Activated T-cell treated with anti-CD3 and anti-CD28 coated beads, Interleukin-2, amount 50 U/mL, for 4 hours (primary cell): Measurements from ENCODE around the gene SACS. TPM values are rescaled to one million over a fixed set of nuclear protein-coding genes. Genes with fewer than 3 reads are reported as not detected.
"Not testable (repeated sequence)": the region's sequence is repeated elsewhere in the genome, so short reads cannot be mapped to it uniquely, and the experiment has no call there.

Source experiments
- ATAC-seq, 2 donors: fragments of 200-7000 bp; cut with Tn5 transposase; one replicate each; pipeline ENCODE4 v1.10.0; 2021
- DNase-seq: peaks from one replicate; pipeline ENCODE4 v3.0.0-alpha.2; 2020
- H3K27me3 Mint-ChIP-seq: one replicate; pipeline ENCODE4 v1.8.0; 2021; ENCODE audit warnings: low read depth, mixed read lengths
- H3K36me3 Mint-ChIP-seq: one replicate; pipeline ENCODE4 v1.8.0; 2022; ENCODE audit warnings: mixed read lengths; ENCODE audit not compliant: insufficient read depth
- H3K4me1 Mint-ChIP-seq: one replicate; pipeline ENCODE4 v1.8.0; 2021; ENCODE audit warnings: low read depth, mixed read lengths
- H3K4me3 Mint-ChIP-seq: one replicate; pipeline ENCODE4 v1.8.0; 2021; ENCODE audit warnings: mild to moderate bottlenecking, moderate library complexity, mixed read lengths
- H3K9me3 Mint-ChIP-seq: one replicate; pipeline ENCODE4 v1.8.0; 2021; ENCODE audit warnings: mixed read lengths
- total RNA-seq, 3 donors: library from RNA; stranded (reverse); gene quantifications; one replicate each; pipeline ENCODE4 v1.2.1, GENCODE V29; 2021

SACS gene
- total RNA-seq, 3 donors from 2014 or later: 46.5 to 55.0 (median 51.5) TPM

DNA sequence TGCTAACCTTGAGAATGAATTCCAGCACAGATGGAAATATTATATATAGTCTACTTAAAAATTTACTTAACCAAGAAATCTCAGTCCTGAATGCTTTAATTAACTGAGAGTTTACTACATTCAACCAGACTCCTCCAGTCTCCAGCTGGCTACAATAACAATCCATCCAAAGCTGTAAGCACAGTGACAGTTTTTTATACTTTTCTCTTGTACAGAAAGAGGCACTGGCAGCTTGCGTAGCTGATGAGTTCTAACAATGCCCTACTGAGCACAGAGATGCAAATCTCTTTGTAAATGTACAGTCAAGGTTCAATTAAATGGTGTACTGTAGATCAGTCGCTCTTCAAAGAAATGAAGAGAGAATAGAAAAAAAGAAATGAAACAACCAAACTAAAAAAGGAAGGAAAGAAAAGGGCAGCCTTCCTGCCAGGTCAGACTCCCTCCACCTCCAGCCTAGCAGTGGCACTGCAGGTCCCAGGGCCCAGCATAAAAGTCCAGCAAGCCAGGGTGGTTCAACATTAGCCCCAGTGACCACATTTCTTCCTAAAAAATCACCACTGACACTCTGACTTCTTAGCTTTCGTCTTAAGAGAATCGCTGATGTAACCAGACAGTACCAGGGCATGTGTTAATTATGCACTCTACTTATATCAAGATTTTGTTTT is 88.4 kb downstream of the SACS start:
- ATAC-seq (no peak), DNase-seq (no peak)
- Mint-ChIP-seq H3K27me3 (no peaks in the 10 kb centered on the region), H3K36me3 (peaks cover 77% of the 10 kb centered on the region), H3K9me3 (no peaks in the 10 kb centered on the region), H3K4me3 (no peak overlapping the region), H3K4me1 (peaks cover 2% of the 10 kb centered on the region)

- Mint-ChIP-seq H3K27me3 (no peaks in the 10 kb centered on the region), H3K36me3 (peaks cover 68% of the 10 kb centered on the region), H3K9me3 (peaks cover 8% of the 10 kb centered on the region), H3K4me3 (no peak overlapping the region), H3K4me1 (no peaks in the 10 kb centered on the region)
- no peak for DNase-seq
- ATAC-seq: no peak
These were observed 94.3 kb downstream of the SACS start for GRCh38 chr13:23339225-23339624.

DNA sequence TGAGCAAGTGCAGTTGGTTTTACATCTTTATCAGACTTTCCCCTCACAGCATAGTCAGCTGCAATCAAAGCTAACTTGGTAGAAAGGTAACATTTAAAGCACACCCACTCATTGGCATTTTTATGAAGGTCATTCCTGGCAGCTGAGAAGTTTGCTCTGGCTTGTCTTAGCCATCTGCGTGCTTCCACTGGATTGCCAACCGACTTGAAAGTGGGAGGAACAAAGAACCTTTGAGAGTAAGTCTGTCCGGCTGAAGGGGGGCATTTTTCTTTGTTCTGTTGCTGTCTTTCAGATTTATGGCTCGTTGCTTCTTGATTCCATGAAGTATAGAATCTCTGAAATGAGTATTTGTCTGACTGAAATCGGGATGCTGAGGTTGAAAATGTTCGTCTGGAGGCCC is 103.1 kb downstream of the SACS start:
- Mint-ChIP-seq H3K36me3 (peaks cover 23% of the 10 kb centered on the region), H3K9me3 (peaks cover 40% of the 10 kb centered on the region), H3K4me1 (no peaks in the 10 kb centered on the region), H3K27me3 (no peaks in the 10 kb centered on the region), H3K4me3 (no peak overlapping the region)
- no peak for DNase-seq
- ATAC-seq: no peak

DNA sequence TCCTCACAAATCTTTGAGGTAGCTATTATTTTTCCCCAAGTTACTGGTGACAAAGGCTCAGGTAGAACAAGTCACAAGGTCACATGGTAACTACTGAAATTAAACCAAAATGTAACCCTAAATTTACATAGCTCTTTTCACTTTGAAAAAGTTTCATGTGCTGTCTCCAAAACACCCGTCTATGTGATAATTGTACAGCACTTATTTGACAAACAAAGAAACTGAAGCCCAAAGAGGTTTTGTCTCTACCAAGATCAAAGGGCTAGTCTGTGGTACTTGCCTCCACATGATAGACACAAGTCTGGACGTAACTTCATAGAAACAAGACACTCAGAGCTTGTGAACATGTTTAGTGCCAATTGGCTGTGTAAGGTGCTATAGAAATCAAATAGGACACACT is 108.3 kb downstream of the SACS start:
- no peak for DNase-seq
- peaks cover 19% of the 10 kb centered on the region for H3K4me1 Mint-ChIP-seq
- peaks cover 5% of the 10 kb centered on the region for H3K9me3 Mint-ChIP-seq
- H3K36me3 Mint-ChIP-seq: no peaks in the 10 kb centered on the region
- no peak for ATAC-seq
- peaks cover 6% of the 10 kb centered on the region for H3K27me3 Mint-ChIP-seq
- H3K4me3 Mint-ChIP-seq: no peak overlapping the region

- ATAC-seq: no peak
- peaks cover 10% of the 10 kb centered on the region for H3K27me3 Mint-ChIP-seq
These were observed 109.4 kb downstream of the SACS start for GRCh38 chr13:23323946-23324709.

DNA sequence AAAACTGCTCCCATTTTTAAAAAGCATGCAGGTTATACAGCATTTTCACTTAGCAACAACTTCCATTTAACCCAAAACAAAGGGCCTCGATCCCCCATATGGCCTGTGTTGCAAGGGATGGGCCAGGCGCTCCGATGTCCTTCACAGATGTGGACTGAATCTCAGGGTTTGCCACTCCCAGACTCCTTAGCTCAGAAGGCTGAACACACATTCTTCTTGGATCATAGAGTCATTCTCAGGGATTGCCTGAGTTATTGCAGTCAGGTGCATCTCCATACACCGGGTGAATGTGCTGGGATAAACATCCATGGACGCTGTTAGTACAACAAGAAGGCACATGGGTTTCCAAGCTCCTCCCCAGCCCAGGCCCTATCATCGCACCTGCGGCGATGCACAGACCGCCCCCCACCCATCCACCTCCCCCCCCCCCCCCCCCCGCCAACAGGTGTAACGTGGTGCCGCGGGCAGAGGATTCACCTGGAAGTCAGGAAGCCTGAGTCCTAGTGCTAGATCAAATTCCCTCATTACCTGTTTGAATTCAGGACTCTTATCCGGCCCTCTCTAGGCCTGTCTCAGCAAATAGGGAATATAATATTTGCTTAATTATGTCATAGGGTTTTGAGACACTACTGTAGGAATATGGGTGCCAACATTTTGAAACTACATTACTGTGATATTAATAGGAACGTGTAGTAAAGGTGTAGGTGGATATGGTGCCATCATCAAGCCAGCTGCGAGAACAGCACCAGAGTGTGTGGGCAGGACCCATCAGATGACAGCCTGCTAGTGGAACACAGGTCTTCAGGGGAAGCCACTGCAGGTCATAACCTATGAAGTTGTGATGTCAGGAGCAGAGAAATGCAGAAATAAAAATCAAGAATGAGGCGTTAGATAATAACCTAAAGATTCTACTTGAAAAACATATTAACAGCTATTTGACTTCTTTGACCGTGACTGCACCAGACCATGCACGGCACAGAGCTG is 110.9 kb downstream of the SACS start:
- peaks cover 17% of the 10 kb centered on the region for H3K27me3 Mint-ChIP-seq
- peaks cover 25% of the 10 kb centered on the region for H3K4me1 Mint-ChIP-seq
- no peak for DNase-seq
- no peak overlapping the region for H3K4me3 Mint-ChIP-seq
- no peak for ATAC-seq
- H3K9me3 Mint-ChIP-seq: no peaks in the 10 kb centered on the region
- H3K36me3 Mint-ChIP-seq: no peaks in the 10 kb centered on the region

More at GRCh38 chr13:23323946-23324709, 109.4 kb downstream of the SACS start:
- DNase-seq: no peak
- Mint-ChIP-seq H3K4me3 (no peak overlapping the region), H3K4me1 (peaks cover 24% of the 10 kb centered on the region), H3K9me3 (no peaks in the 10 kb centered on the region), H3K36me3 (no peaks in the 10 kb centered on the region)

DNA sequence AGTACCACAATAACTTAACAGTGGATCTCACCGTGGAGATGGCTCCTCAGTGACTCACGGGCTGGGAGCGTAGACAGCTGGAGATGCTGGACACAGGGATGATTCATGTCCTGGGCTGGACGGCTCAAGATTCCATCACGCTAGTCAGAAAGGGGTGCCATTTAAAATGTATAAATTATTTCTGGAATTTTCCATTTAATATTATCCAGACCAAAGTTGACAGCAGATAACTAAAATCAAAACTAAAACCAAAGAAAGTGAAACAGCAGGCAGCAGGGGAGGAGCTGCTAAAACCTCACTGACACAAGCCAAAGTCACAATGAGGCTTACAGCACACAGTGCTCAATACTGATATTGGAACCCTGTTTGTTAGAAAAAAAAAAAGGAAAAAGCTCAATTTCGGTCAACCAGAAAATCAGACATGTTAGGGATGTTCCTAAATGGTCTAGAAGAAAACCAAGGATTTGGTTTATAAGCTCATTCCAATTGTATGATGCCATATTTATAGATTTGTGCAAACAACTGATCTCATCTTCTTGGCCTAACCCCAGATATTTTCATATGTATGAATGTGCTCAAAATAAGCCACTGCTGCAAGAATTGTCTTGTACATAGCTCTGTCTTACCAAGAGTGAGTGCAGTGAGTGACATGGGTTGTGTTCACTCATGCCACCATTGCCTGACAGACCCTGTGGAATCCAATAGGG is 111.8 kb downstream of the SACS start:
- no peaks in the 10 kb centered on the region for H3K36me3 Mint-ChIP-seq
- H3K9me3 Mint-ChIP-seq: no peaks in the 10 kb centered on the region
- DNase-seq: no peak
- ATAC-seq: peak; percentile 84 to 90
- peaks cover 22% of the 10 kb centered on the region for H3K27me3 Mint-ChIP-seq
- H3K4me3 Mint-ChIP-seq: peak overlapping the region; percentile 82
- H3K4me1 Mint-ChIP-seq: peaks cover 25% of the 10 kb centered on the region

DNA sequence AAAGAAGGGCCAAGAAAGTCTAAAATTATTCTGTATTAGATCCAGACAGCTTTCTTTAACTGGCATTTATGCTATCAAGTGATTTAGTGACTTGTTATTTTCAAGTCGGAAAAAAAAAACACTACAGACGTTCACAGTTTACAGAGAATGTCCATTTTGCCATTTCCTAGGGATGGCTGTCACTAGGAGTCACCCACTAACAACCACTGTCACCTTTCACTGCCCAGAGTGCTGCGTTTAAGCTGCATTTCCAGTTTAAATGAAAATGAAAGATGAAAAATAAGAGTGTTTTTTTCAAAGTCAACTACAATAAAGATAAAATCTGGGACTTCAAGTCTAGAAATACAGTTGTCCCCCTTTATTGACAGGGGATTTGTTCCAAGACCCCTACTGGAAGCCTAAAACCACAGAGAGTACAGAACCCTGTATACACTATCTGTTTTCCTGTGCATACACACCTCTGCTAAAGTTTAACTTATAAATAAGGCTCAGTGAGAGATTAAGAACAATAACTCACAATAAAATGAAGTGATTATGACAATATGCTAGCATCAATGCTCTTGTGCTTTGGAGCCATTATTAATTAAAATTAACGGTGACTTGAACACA is 112.5 kb downstream of the SACS start:
- Mint-ChIP-seq H3K27me3 (peaks cover 22% of the 10 kb centered on the region), H3K9me3 (no peaks in the 10 kb centered on the region), H3K4me1 (peaks cover 25% of the 10 kb centered on the region), H3K4me3 (peak overlapping the region; percentile 82), H3K36me3 (no peaks in the 10 kb centered on the region)
- no peak for DNase-seq
- peak; percentile 7 to 20 for ATAC-seq

GRCh38 chr13:23319883-23320224 is 113.6 kb downstream of the SACS start:
- Mint-ChIP-seq H3K27me3 (peaks cover 20% of the 10 kb centered on the region), H3K36me3 (no peaks in the 10 kb centered on the region), H3K4me1 (peaks cover 25% of the 10 kb centered on the region), H3K9me3 (no peaks in the 10 kb centered on the region), H3K4me3 (no peak overlapping the region)
- ATAC-seq: no peak
- no peak for DNase-seq

DNA sequence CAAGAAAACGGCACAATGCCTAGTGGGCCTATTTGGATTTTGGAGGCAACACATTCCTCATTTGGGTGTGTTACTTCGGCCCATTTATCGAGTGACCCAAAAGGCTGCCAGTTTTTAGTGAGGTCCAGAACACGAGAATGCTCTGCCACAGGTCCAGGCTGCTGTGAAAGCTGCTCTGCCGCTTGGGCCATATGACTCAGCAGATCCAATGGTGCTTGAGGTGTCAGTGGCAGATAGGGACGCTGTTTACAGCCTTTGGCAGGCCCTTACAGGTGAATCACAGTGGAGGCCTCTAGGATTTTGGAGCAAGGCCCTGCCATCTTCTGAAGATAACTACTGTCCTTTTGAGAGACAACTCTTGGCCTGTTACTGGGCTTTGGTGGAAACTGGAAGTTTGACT is 118.7 kb downstream of the SACS start:
- not testable (repeated sequence) for H3K9me3 Mint-ChIP-seq, H3K4me1 Mint-ChIP-seq, DNase-seq, ATAC-seq, H3K36me3 Mint-ChIP-seq, H3K4me3 Mint-ChIP-seq
- H3K27me3 Mint-ChIP-seq: peaks cover 16% of the 10 kb centered on the region

- Mint-ChIP-seq H3K27me3 (peaks cover 3% of the 10 kb centered on the region), H3K36me3 (no peaks in the 10 kb centered on the region), H3K4me1 (no peaks in the 10 kb centered on the region), H3K4me3 (no peak overlapping the region), H3K9me3 (no peaks in the 10 kb centered on the region)
- DNase-seq (no peak), ATAC-seq (no peak)
These were observed 140.9 kb downstream of the SACS start for GRCh38 chr13:23292586-23292985.

GRCh38 chr13:23289917-23290357 is 143.6 kb downstream of the SACS start:
- H3K4me1 Mint-ChIP-seq: no peaks in the 10 kb centered on the region
- H3K9me3 Mint-ChIP-seq: no peaks in the 10 kb centered on the region
- DNase-seq (no peak), ATAC-seq (no peak)
- H3K27me3 Mint-ChIP-seq: peaks cover 7% of the 10 kb centered on the region
- no peaks in the 10 kb centered on the region for H3K36me3 Mint-ChIP-seq
- no peak overlapping the region for H3K4me3 Mint-ChIP-seq

GRCh38 chr13:23288995-23289394 is 144.5 kb downstream of the SACS start:
- DNase-seq (no peak), ATAC-seq (no peak)
- Mint-ChIP-seq H3K27me3 (peaks cover 10% of the 10 kb centered on the region), H3K9me3 (no peaks in the 10 kb centered on the region), H3K4me3 (no peak overlapping the region), H3K36me3 (no peaks in the 10 kb centered on the region), H3K4me1 (no peaks in the 10 kb centered on the region)
